HEK293 (cell line): ENCODE measurements around the gene DAPK2.

Experiments
- CTCF ChIA-PET: fragments of 350-600 bp; formaldehyde crosslinking; extraction: SDS; loops from one replicate; lab custom pipeline; 2021; ENCODE audit warnings: antibody characterized with exemption; lab: Yijun Ruan, JAX
- POLR2A ChIA-PET: fragments of 300-600 bp; formaldehyde crosslinking; extraction: SDS; loops from one replicate; lab custom pipeline; 2020; ENCODE audit warnings: antibody characterized with exemption, inconsistent platforms; lab: Yijun Ruan, JAX
- H3K27ac ChIP-seq: fragments of 200-500 bp; sonication (Bioruptor generic); 2 replicates; pipeline ENCODE4 v1.5.1; 2014; ENCODE audit warnings: low read depth, low read length, control low read depth, inconsistent platforms; ENCODE audit errors: extremely low read depth
- H3K36me3 ChIP-seq, 2 experiments: fragments of 200-500 bp in 1 of 2; sonication (Bioruptor generic) in 1 of 2; 1 replicate in 1 of 2; 2 replicates in 1 of 2; pipeline ENCODE4 v1.5.1; 2014 to 2017; ENCODE audit warnings: inconsistent platforms in 2 of 2, low read length in 2 of 2; ENCODE audit not compliant: control insufficient read depth in 2 of 2, insufficient read depth in 1 of 2
- H3K4me1 ChIP-seq: fragments of 200-500 bp; sonication (Bioruptor generic); 2 replicates; pipeline ENCODE4 v1.5.1; 2014; ENCODE audit warnings: mild to moderate bottlenecking, low read length, inconsistent platforms; ENCODE audit not compliant: control insufficient read depth, insufficient read depth
- H3K4me3 ChIP-seq: 2 replicates; pipeline ENCODE4 v1.5.1; 2011; ENCODE audit warnings: low read depth, mild to moderate bottlenecking, control low read depth, low read length, moderate library complexity
- H3K9me3 ChIP-seq: fragments of 200-500 bp; sonication (Bioruptor generic); 2 replicates; pipeline ENCODE4 v1.5.1; 2014; ENCODE audit warnings: low read depth, low read length, inconsistent platforms; ENCODE audit not compliant: control insufficient read depth, insufficient read depth
- HOXC10 ChIP-seq: sonication (generic); formaldehyde crosslinking; IDR thresholded peaks from 2 replicates; pipeline ENCODE4 v1.8.1; 2023; ENCODE audit warnings: mild to moderate bottlenecking, missing genetic modification reagents
- KLF7 ChIP-seq: fragments of 450-650 bp; formaldehyde crosslinking; IDR thresholded peaks from 2 replicates; pipeline ENCODE4 v1.5.1; 2016; ENCODE audit warnings: missing biosample characterization, missing genetic modification characterization, borderline replicate concordance
- PBX3 ChIP-seq: sonication (generic); formaldehyde crosslinking; IDR thresholded peaks from 2 replicates; pipeline ENCODE4 v1.8.1; 2022; ENCODE audit warnings: mild to moderate bottlenecking, moderate library complexity, missing genetic modification reagents
- PRDM6 ChIP-seq: fragments of 450-650 bp; formaldehyde crosslinking; IDR thresholded peaks from 2 replicates; pipeline ENCODE4 v1.5.1; 2017; ENCODE audit warnings: missing biosample characterization, missing genetic modification characterization
- ZBTB6 ChIP-seq: fragments of 450-650 bp; formaldehyde crosslinking; IDR thresholded peaks from 2 replicates; pipeline ENCODE4 v1.5.1; 2017; ENCODE audit warnings: missing biosample characterization, missing genetic modification characterization
- ZNF10 ChIP-seq: fragments of 450-650 bp; formaldehyde crosslinking; IDR thresholded peaks from 2 replicates; pipeline ENCODE4 v1.5.1; 2017; ENCODE audit warnings: missing biosample characterization, missing genetic modification characterization
- ZNF175 ChIP-seq: fragments of 450-650 bp; formaldehyde crosslinking; IDR thresholded peaks from 2 replicates; pipeline ENCODE4 v1.5.1; 2016; ENCODE audit warnings: missing biosample characterization, missing genetic modification characterization
- ZNF391 ChIP-seq: fragments of 450-650 bp; formaldehyde crosslinking; IDR thresholded peaks from 2 replicates; pipeline ENCODE4 v1.5.1; 2016; ENCODE audit warnings: low read depth, missing biosample characterization, missing genetic modification characterization, borderline replicate concordance
- ZNF416 ChIP-seq: fragments of 450-650 bp; formaldehyde crosslinking; IDR thresholded peaks from 2 replicates; pipeline ENCODE4 v1.5.1; 2016; ENCODE audit warnings: missing biosample characterization, missing genetic modification characterization
- ZNF449 ChIP-seq: fragments of 450-650 bp; formaldehyde crosslinking; IDR thresholded peaks from 2 replicates; pipeline ENCODE4 v1.5.1; 2017; ENCODE audit warnings: missing biosample characterization, mild to moderate bottlenecking, missing genetic modification characterization, moderate library complexity
- ZNF521 ChIP-seq: fragments of 450-650 bp; formaldehyde crosslinking; IDR thresholded peaks from 2 replicates; pipeline ENCODE4 v1.5.1; 2017; ENCODE audit warnings: missing biosample characterization, mild to moderate bottlenecking, missing genetic modification characterization
- ZNF596 ChIP-seq: fragments of 450-650 bp; IDR thresholded peaks from 2 replicates; pipeline ENCODE4 v1.5.0; 2018; ENCODE audit warnings: missing biosample characterization, mild to moderate bottlenecking, missing genetic modification characterization, moderate library complexity
- ZSCAN5A ChIP-seq: fragments of 450-650 bp; formaldehyde crosslinking; IDR thresholded peaks from 2 replicates; pipeline ENCODE4 v1.5.1; 2016; ENCODE audit warnings: missing biosample characterization, missing genetic modification characterization

Gene DAPK2

GRCh38 chr15:63907521-63907920 lies 138.8 kb downstream of the DAPK2 start (continued):
- TF ChIP-seq ZBTB6 (tag by site-specific recombination), result no peak
- no peak for TF ChIP-seq ZNF10 (tag by site-specific recombination)
- TF ChIP-seq ZSCAN5A (tag by site-specific recombination), result no peak
- no peak for TF ChIP-seq KLF7 (tag by site-specific recombination)
- TF ChIP-seq HOXC10, result no peak

GRCh38 chr15:63906266-63906584 lies 140.1 kb downstream of the DAPK2 start:
- TF ChIP-seq ZNF416, result no peak
- TF ChIP-seq ZNF175 (tag by site-specific recombination), result no peak
- no peak for TF ChIP-seq ZNF521 (tag by site-specific recombination)
- TF ChIP-seq PRDM6 (tag by site-specific recombination), result no peak
- TF ChIP-seq ZNF391 (tag by site-specific recombination), result no peak
- no peak for TF ChIP-seq PBX3 (CRISPR knock-in tag)
- ChIA-PET CTCF (interaction anchor here (1.2 kb wide), 1 partner anchor 16 kb away, joined by 3 read pairs; no protein-coding TSS in a partner anchor), POLR2A (no interaction called here)
- Histone ChIP-seq H3K27ac (no peak overlapping the region), H3K4me3 (no peak overlapping the region), H3K4me1 (peaks cover 3% of the 10 kb centered on the region; the same call in 1 of the 2 replicates), H3K36me3 (no peaks in the 10 kb centered on the region), H3K9me3 (no peaks in the 10 kb centered on the region)

GRCh38 chr15:63905558-63906265 lies 140.6 kb downstream of the DAPK2 start:
- no peaks in the 10 kb centered on the region for H3K9me3 ChIP-seq
- no peaks in the 10 kb centered on the region for H3K36me3 ChIP-seq
- CTCF ChIA-PET, result no interaction called here
- peaks cover 3% of the 10 kb centered on the region; the same call in 1 of the 2 replicates for H3K4me1 ChIP-seq
- H3K27ac ChIP-seq, result no peak overlapping the region
- TF ChIP-seq ZNF596 (tag by site-specific recombination) (no peak), ZNF449 (0 out of 2 replicates have a peak, but pooled peaks have one; percentile 23)
- TF ChIP-seq, all 188 proteins: peak for 1
- no peak overlapping the region for H3K4me3 ChIP-seq
- POLR2A ChIA-PET, result no interaction called here
